Neural progenitor cell (in vitro differentiated cells): ENCODE results near the gene PREX1.

Experiments
- CTCF ChIP-seq: fragments of 200-600 bp; sonication (generic); IDR thresholded peaks from 2 replicates; pipeline ENCODE4 v1.5.1; 2017; ENCODE audit warnings: antibody characterized with exemption, mild to moderate bottlenecking
- EZH2 ChIP-seq: fragments of 200-600 bp; sonication (generic); IDR thresholded peaks from 2 replicates; pipeline ENCODE4 v1.6.1; 2017; ENCODE audit warnings: antibody characterized with exemption, mild to moderate bottlenecking, moderate library complexity

DNA sequence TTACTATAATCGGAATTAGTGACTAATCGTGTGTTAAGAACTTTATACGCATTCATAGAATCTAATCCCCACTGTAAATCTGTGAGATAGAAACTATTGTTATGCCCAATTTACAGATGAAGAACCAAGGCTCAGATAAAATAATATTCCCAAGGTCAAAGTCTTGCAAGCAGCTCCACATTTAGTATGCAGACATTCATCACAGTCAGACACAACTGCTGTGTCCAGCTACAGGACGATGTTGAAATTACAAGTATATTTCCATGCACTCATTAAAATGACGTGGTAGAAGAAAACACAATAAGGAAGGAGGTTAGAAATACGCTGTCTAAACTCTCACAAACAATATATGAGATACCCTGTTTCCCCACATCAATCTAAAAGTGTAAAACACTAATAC lies 82.5 kb downstream of the PREX1 start:
- TF ChIP-seq CTCF (no peak), EZH2 (no peak)
